HepG2 (cell line): ENCODE results near the gene ZMPSTE24. TPM values are rescaled to one million over a fixed set of nuclear protein-coding genes. Genes with fewer than 3 reads are reported as not detected.

Experiments
- GPN1 ChIP-seq: sonication (generic); formaldehyde crosslinking; IDR thresholded peaks from 2 replicates; pipeline ENCODE4 v1.5.1; 2020; ENCODE audit warnings: missing genetic modification reagents, borderline replicate concordance
- HNF4G ChIP-seq, 2 experiments: sonication (generic) in 1 of 2; formaldehyde crosslinking in 1 of 2; IDR thresholded peaks; 2 replicates each; pipeline versions ENCODE4 v1.4.0 to v1.6.1; 2011 to 2020; ENCODE audit warnings: borderline replicate concordance in 2 of 2, low read depth in 2 of 2, mild to moderate bottlenecking in 2 of 2, low read length in 1 of 2, missing genetic modification reagents in 1 of 2, moderate library complexity in 1 of 2
- HNRNPL ChIP-seq: fragments of 200-400 bp; formaldehyde crosslinking; IDR thresholded peaks from 2 replicates; pipeline ENCODE4 v1.6.1; 2017; ENCODE audit warnings: mild to moderate bottlenecking, low read depth, low read length
- NFIC ChIP-seq: IDR thresholded peaks from 2 replicates; pipeline ENCODE4 v1.6.1; 2012; ENCODE audit warnings: mild to moderate bottlenecking, low read length, inconsistent platforms
- NFYC ChIP-seq: IDR thresholded peaks from 2 replicates; pipeline ENCODE4 v1.6.1; 2016; ENCODE audit warnings: missing genetic modification reagents, missing compliant biosample characterization
- PHF21A ChIP-seq: sonication (generic); formaldehyde crosslinking; IDR thresholded peaks from 2 replicates; pipeline ENCODE4 v1.5.0; 2020; ENCODE audit warnings: mild to moderate bottlenecking, missing genetic modification reagents
- SMAD3 ChIP-seq: sonication (generic); formaldehyde crosslinking; IDR thresholded peaks from 2 replicates; pipeline ENCODE4 v1.4.0; 2020; ENCODE audit warnings: missing genetic modification reagents
- SPEN ChIP-seq: sonication (generic); formaldehyde crosslinking; IDR thresholded peaks from 2 replicates; pipeline ENCODE4 v1.5.1; 2020; ENCODE audit warnings: low read depth, mild to moderate bottlenecking, missing genetic modification reagents
- THRA ChIP-seq: sonication (generic); formaldehyde crosslinking; IDR thresholded peaks from 2 replicates; pipeline ENCODE4 v1.4.0; 2020; ENCODE audit warnings: missing genetic modification reagents, borderline replicate concordance
- TOPORS ChIP-seq: sonication (generic); formaldehyde crosslinking; IDR thresholded peaks from 2 replicates; pipeline ENCODE4 v1.8.0; 2023; ENCODE audit warnings: mild to moderate bottlenecking, missing genetic modification reagents
- XRCC5 ChIP-seq: fragments of 200-400 bp; formaldehyde crosslinking; optimal IDR thresholded peaks from 2 replicates; pipeline ENCODE3; 2017; ENCODE audit warnings: mild to moderate bottlenecking, low read length
- ZNF280B ChIP-seq: sonication (generic); formaldehyde crosslinking; IDR thresholded peaks from 2 replicates; pipeline ENCODE4 v1.5.0; 2020; ENCODE audit warnings: missing genetic modification reagents, mild to moderate bottlenecking, borderline replicate concordance
- ZNF317 ChIP-seq: sonication (generic); formaldehyde crosslinking; IDR thresholded peaks from 2 replicates; pipeline ENCODE4 v1.5.0; 2020; ENCODE audit warnings: mild to moderate bottlenecking, missing genetic modification reagents
- ZNF513 ChIP-seq: sonication (generic); formaldehyde crosslinking; conservative IDR thresholded peaks from 2 replicates; pipeline ENCODE4 v1.5.0; 2020; ENCODE audit warnings: missing genetic modification reagents
- ZNF557 ChIP-seq: sonication (generic); formaldehyde crosslinking; IDR thresholded peaks from 2 replicates; pipeline ENCODE4 v1.4.0; 2020; ENCODE audit warnings: missing genetic modification reagents
- ZNF580 ChIP-seq: IDR thresholded peaks from 2 replicates; pipeline ENCODE4 v1.6.1; 2016; ENCODE audit warnings: low read depth, borderline replicate concordance
- polyA plus RNA-seq, 8 experiments: library from polyadenylated mRNA; depleted of rRNA in 3 of 8; stranded (reverse) in 7 of 8; unstranded in 1 of 8; fragments of >200 nt; fragmentation: Illumina TruSeq in 4 of 8; extraction: Trizol in 4 of 8; gene quantifications; 2 replicates each; pipeline versions ENCODE4 v1.2.1 to v1.2.3, GENCODE V29; 2011 to 2016; ENCODE audit warnings: low read depth in 4 of 8, missing spikeins in 1 of 8, mixed read lengths in 1 of 8; ENCODE audit not compliant: insufficient read depth in 1 of 8
- total RNA-seq, 5 experiments: library from RNA; depleted of rRNA; stranded (reverse); fragments of >200 nt; fragmentation: Illumina TruSeq; extraction: Trizol; gene quantifications; 2 replicates each; pipeline ENCODE4 v1.2.3, GENCODE V29; 2016; ENCODE audit warnings: low read depth in 1 of 5
- TF ChIP-seq, protein P1 (sequence below): sonication (generic); formaldehyde crosslinking; IDR thresholded peaks from 2 replicates; pipeline ENCODE4 v1.4.0; 2020; ENCODE audit warnings: missing genetic modification reagents, borderline replicate concordance
- TF ChIP-seq, protein P2 (sequence below): sonication (generic); formaldehyde crosslinking; IDR thresholded peaks from 2 replicates; pipeline ENCODE4 v1.9.0; 2022; ENCODE audit warnings: missing genetic modification reagents, mild to moderate bottlenecking, borderline replicate concordance
- TF ChIP-seq, protein P3 (sequence below): sonication (generic); formaldehyde crosslinking; IDR thresholded peaks from 2 replicates; pipeline ENCODE4 v1.5.1; 2020; ENCODE audit warnings: mild to moderate bottlenecking, moderate library complexity, missing genetic modification reagents

The ZMPSTE24 gene
- total and polyA plus RNA-seq, 2 of the 13 experiments (the other 11 are each of a cell fraction or from before 2014, with no cell fraction given): 13.6 to 60.2 TPM

- TF ChIP-seq THRA (CRISPR knock-in tag): peak; percentile 62; the same call in 1 of the 2 replicates
- TF ChIP-seq HNRNPL: 0 out of 2 replicates have a peak, but pooled peaks have one; percentile 65
- peak; percentile 49 for TF ChIP-seq HNF4G (IDR thresholded peaks at IDR 0.05; ENCODE audit: borderline replicate concordance, low read depth, low read length)
- no peak for TF ChIP-seq HNF4G (CRISPR knock-in tag; IDR thresholded peaks at IDR 0.05; ENCODE audit: borderline replicate concordance, low read depth)
- 0 out of 2 replicates have a peak, but pooled peaks have one; percentile 45 for TF ChIP-seq SMAD3
- TF ChIP-seq, protein P1, sequence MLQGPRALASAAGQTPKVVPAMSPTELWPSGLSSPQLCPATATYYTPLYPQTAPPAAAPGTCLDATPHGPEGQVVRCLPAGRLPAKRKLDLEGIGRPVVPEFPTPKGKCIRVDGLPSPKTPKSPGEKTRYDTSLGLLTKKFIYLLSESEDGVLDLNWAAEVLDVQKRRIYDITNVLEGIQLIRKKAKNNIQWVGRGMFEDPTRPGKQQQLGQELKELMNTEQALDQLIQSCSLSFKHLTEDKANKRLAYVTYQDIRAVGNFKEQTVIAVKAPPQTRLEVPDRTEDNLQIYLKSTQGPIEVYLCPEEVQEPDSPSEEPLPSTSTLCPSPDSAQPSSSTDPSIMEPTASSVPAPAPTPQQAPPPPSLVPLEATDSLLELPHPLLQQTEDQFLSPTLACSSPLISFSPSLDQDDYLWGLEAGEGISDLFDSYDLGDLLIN (CRISPR knock-in tag): no peak
- no peak; the same call in 1 of the 2 replicates for TF ChIP-seq GPN1 (CRISPR knock-in tag)
- TF ChIP-seq PHF21A: no peak; the same call in 1 of the 2 replicates
- TF ChIP-seq NFIC: no peak
- no peak for TF ChIP-seq ZNF280B
- TF ChIP-seq SPEN: no peak
- no peak for TF ChIP-seq ZNF513 (CRISPR knock-in tag)
- TF ChIP-seq, protein P2, sequence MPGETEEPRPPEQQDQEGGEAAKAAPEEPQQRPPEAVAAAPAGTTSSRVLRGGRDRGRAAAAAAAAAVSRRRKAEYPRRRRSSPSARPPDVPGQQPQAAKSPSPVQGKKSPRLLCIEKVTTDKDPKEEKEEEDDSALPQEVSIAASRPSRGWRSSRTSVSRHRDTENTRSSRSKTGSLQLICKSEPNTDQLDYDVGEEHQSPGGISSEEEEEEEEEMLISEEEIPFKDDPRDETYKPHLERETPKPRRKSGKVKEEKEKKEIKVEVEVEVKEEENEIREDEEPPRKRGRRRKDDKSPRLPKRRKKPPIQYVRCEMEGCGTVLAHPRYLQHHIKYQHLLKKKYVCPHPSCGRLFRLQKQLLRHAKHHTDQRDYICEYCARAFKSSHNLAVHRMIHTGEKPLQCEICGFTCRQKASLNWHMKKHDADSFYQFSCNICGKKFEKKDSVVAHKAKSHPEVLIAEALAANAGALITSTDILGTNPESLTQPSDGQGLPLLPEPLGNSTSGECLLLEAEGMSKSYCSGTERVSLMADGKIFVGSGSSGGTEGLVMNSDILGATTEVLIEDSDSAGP (CRISPR knock-in tag): peak; percentile 59; the same call in 1 of the 2 replicates
- TF ChIP-seq ZNF580 (CRISPR knock-in tag): peak; percentile 46; the same call in 1 of the 2 replicates
- TF ChIP-seq, protein P3, sequence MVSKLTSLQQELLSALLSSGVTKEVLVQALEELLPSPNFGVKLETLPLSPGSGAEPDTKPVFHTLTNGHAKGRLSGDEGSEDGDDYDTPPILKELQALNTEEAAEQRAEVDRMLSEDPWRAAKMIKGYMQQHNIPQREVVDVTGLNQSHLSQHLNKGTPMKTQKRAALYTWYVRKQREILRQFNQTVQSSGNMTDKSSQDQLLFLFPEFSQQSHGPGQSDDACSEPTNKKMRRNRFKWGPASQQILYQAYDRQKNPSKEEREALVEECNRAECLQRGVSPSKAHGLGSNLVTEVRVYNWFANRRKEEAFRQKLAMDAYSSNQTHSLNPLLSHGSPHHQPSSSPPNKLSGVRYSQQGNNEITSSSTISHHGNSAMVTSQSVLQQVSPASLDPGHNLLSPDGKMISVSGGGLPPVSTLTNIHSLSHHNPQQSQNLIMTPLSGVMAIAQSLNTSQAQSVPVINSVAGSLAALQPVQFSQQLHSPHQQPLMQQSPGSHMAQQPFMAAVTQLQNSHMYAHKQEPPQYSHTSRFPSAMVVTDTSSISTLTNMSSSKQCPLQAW (CRISPR knock-in tag): peak; percentile 66; the same call in 1 of the 2 replicates
- 0 out of 2 replicates have a peak, but pooled peaks have one; percentile 78 for TF ChIP-seq ZNF557 (CRISPR knock-in tag)
- no peak for TF ChIP-seq ZNF317 (CRISPR knock-in tag)
- no peak for TF ChIP-seq NFYC (CRISPR knock-in tag)
- no peak for TF ChIP-seq TOPORS (CRISPR knock-in tag)
- TF ChIP-seq XRCC5: peak; percentile 90
Observed at GRCh38 chr1:40315239-40315794, 57.3 kb downstream of the ZMPSTE24 start (continued).
